H1 (cell line): ENCODE measurements around the gene SYPL1. TPM values are rescaled to one million over a fixed set of nuclear protein-coding genes. Genes with fewer than 3 reads are reported as not detected.

ENCODE experiments used
- CTCF ChIA-PET: fragments of 300-600 bp; sonication (Branson Sonifier 250); formaldehyde crosslinking; loops from one replicate; lab custom pipeline; 2021; ENCODE audit not compliant: partially characterized antibody; lab: Charles Lee
- POLR2A ChIA-PET: fragments of 300-600 bp; sonication (Branson Sonifier 250); formaldehyde crosslinking; loops from one replicate; lab custom pipeline; 2021; ENCODE audit warnings: inconsistent platforms; ENCODE audit not compliant: partially characterized antibody; lab: Charles Lee
- DNase-seq, 2 experiments: peaks; one replicate each; pipeline versions ENCODE4 v3.0.0 to v3.0.0-alpha.2; 2010 to 2022; ENCODE audit warnings: low spot score in 2 of 2, low read depth in 1 of 2, mixed read lengths in 1 of 2
- FAIRE-seq: peaks from 2 replicates; lab custom pipeline; 2011; peaks lifted over from hg19 to GRCh38; lab: Jason Lieb, UNC
- H2AFZ ChIP-seq: 2 replicates; pipeline ENCODE4 v1.8.1; 2012; ENCODE audit warnings: low read length, inconsistent platforms
- H2AK5ac ChIP-seq: 2 replicates; pipeline ENCODE4 v1.6.1; 2013; ENCODE audit warnings: low read depth, low read length
- H2BK120ac ChIP-seq: replicated peaks from 2 replicates; pipeline ENCODE3; 2013; ENCODE audit warnings: low read depth, low read length, inconsistent platforms
- H2BK12ac ChIP-seq: 2 replicates; pipeline ENCODE4 v1.6.1; 2013; ENCODE audit warnings: low read depth, low read length
- H2BK15ac ChIP-seq: 2 replicates; pipeline ENCODE4 v1.6.1; 2013; ENCODE audit warnings: low read length
- H2BK20ac ChIP-seq: 2 replicates; pipeline ENCODE4 v1.6.1; 2013; ENCODE audit warnings: low read length
- H2BK5ac ChIP-seq: 2 replicates; pipeline ENCODE4 v1.6.1; 2013; ENCODE audit warnings: low read depth, low read length
- H3K14ac ChIP-seq: 2 replicates; pipeline ENCODE4 v1.6.1; 2013; ENCODE audit warnings: inconsistent platforms; ENCODE audit not compliant: insufficient read length
- H3K18ac ChIP-seq: 2 replicates; pipeline ENCODE4 v1.6.1; 2013; ENCODE audit warnings: low read length; ENCODE audit errors: extremely low read depth
- H3K23ac ChIP-seq: 2 replicates; pipeline ENCODE4 v1.6.1; 2013; ENCODE audit warnings: inconsistent platforms; ENCODE audit not compliant: insufficient read length
- H3K23me2 ChIP-seq: 2 replicates; pipeline ENCODE4 v1.6.1; 2013; ENCODE audit warnings: low read depth, low read length
- H3K27ac ChIP-seq: 2 replicates; pipeline ENCODE4 v1.6.1; 2011; ENCODE audit warnings: low read depth, low read length, inconsistent platforms
- H3K27me3 ChIP-seq, 4 experiments: replicated peaks in 1 of 4; 1 replicate in 1 of 4; 2 replicates in 3 of 4; pipeline versions ENCODE4 v1.6.1 to v1.8.1; 2011 to 2013; ENCODE audit warnings: low read length in 3 of 4, mild to moderate bottlenecking in 3 of 4, inconsistent platforms in 2 of 4, mixed read lengths in 2 of 4, moderate library complexity in 1 of 4; ENCODE audit not compliant: control insufficient read depth in 3 of 4, insufficient read depth in 3 of 4; ENCODE audit errors: extremely low read depth in 1 of 4
- H3K36me3 ChIP-seq, 4 experiments: 2 replicates each; pipeline versions ENCODE4 v1.6.1 to v1.8.1; 2011 to 2013; ENCODE audit warnings: mild to moderate bottlenecking in 4 of 4, low read length in 3 of 4, moderate library complexity in 2 of 4, control low read depth in 1 of 4, inconsistent platforms in 1 of 4; ENCODE audit not compliant: insufficient read depth in 4 of 4, control insufficient read depth in 2 of 4
- H3K4ac ChIP-seq: replicated peaks from 2 replicates; pipeline ENCODE3; 2013; ENCODE audit warnings: low read length, low read depth, mixed read lengths, inconsistent platforms; ENCODE audit not compliant: insufficient read length
- H3K4me1 ChIP-seq, 4 experiments: replicated peaks in 1 of 4; 1 replicate in 1 of 4; 2 replicates in 3 of 4; pipeline versions ENCODE4 v1.6.1 to v1.8.1; 2011 to 2013; ENCODE audit warnings: low read length in 3 of 4, inconsistent platforms in 2 of 4, mixed read lengths in 1 of 4; ENCODE audit not compliant: insufficient read depth in 4 of 4, control insufficient read depth in 3 of 4
- H3K4me2 ChIP-seq, 2 experiments: 2 replicates each; pipeline versions ENCODE4 v1.6.1 to v1.8.1; 2011 to 2013; ENCODE audit warnings: low read depth in 2 of 2, low read length in 2 of 2, control low read depth in 1 of 2, inconsistent platforms in 1 of 2, mild to moderate bottlenecking in 1 of 2; ENCODE audit not compliant: insufficient read depth in 1 of 2
- H3K4me3 ChIP-seq, 4 experiments: fragments of 200-600, 300-600 bp in 1 of 4; sonication (generic), shearing (Covaris generic), sonication (Bioruptor Twin) in 1 of 4; 2 replicates each; pipeline versions ENCODE4 v1.5.1 to v1.8.1; 2011 to 2016; ENCODE audit warnings: low read length in 4 of 4, low read depth in 3 of 4, control low read depth in 2 of 4, inconsistent platforms in 2 of 4, mild to moderate bottlenecking in 2 of 4, mixed read lengths in 1 of 4, moderate library complexity in 1 of 4; ENCODE audit not compliant: insufficient read depth in 2 of 4; ENCODE audit errors: extremely low read depth in 1 of 4
- H3K56ac ChIP-seq: replicated peaks from 2 replicates; pipeline ENCODE3; 2013; ENCODE audit warnings: low read depth, mild to moderate bottlenecking, mixed read lengths, low read length, inconsistent platforms; ENCODE audit not compliant: insufficient read length
- H3K79me1 ChIP-seq: 2 replicates; pipeline ENCODE4 v1.6.1; 2013; ENCODE audit warnings: low read depth, low read length, control low read depth
- H3K79me2 ChIP-seq, 2 experiments: 2 replicates each; pipeline versions ENCODE4 v1.6.1 to v1.8.1; 2012 to 2013; ENCODE audit warnings: low read length in 2 of 2, mild to moderate bottlenecking in 2 of 2, inconsistent platforms in 1 of 2; ENCODE audit not compliant: insufficient read depth in 2 of 2, control insufficient read depth in 1 of 2
- H3K9ac ChIP-seq, 4 experiments: replicated peaks in 1 of 4; 1 replicate in 1 of 4; 2 replicates in 3 of 4; pipeline versions ENCODE4 v1.6.1 to v1.8.1; 2011 to 2013; ENCODE audit warnings: low read depth in 3 of 4, low read length in 3 of 4, control low read depth in 2 of 4, mild to moderate bottlenecking in 2 of 4, moderate library complexity in 2 of 4, inconsistent platforms in 1 of 4; ENCODE audit errors: extremely low read depth in 1 of 4
- H3K9me3 ChIP-seq, 2 experiments: 2 replicates each; pipeline versions ENCODE4 v1.6.1 to v1.8.1; 2012 to 2013; ENCODE audit warnings: mild to moderate bottlenecking in 2 of 2, moderate library complexity in 2 of 2, control low read depth in 1 of 2, inconsistent platforms in 1 of 2, low read depth in 1 of 2, low read length in 1 of 2, mixed read lengths in 1 of 2; ENCODE audit not compliant: insufficient read depth in 2 of 2
- H4K20me1 ChIP-seq, 2 experiments: replicated peaks in 1 of 2; 2 replicates each; pipeline versions ENCODE3 to v1.8.1; 2011 to 2013; ENCODE audit warnings: inconsistent platforms in 2 of 2, low read length in 2 of 2, mild to moderate bottlenecking in 1 of 2; ENCODE audit not compliant: insufficient read depth in 2 of 2, control insufficient read depth in 1 of 2
- H4K5ac ChIP-seq: 2 replicates; pipeline ENCODE4 v1.6.1; 2013; ENCODE audit warnings: low read length, low read depth, mixed read lengths, inconsistent platforms; ENCODE audit not compliant: insufficient read length
- H4K8ac ChIP-seq: 2 replicates; pipeline ENCODE4 v1.8.0; 2013; ENCODE audit warnings: mild to moderate bottlenecking, moderate library complexity, low read length, inconsistent platforms; ENCODE audit not compliant: insufficient read depth; ENCODE audit errors: extremely low read depth
- H4K91ac ChIP-seq: replicated peaks from 2 replicates; pipeline ENCODE3; 2013; ENCODE audit warnings: low read length, mixed read lengths, inconsistent platforms; ENCODE audit not compliant: insufficient read length
- EZH2 ChIP-seq: fragments of 200-600 bp; sonication (generic); IDR thresholded peaks from 2 replicates; pipeline ENCODE4 v1.7.1; 2012; ENCODE audit warnings: low read depth, mild to moderate bottlenecking, moderate library complexity, low read length, inconsistent platforms; ENCODE audit not compliant: severe bottlenecking
- GABPA ChIP-seq: IDR thresholded peaks from 2 replicates; pipeline ENCODE4 v1.6.1; 2011; ENCODE audit warnings: mild to moderate bottlenecking, low read length, moderate library complexity, borderline replicate concordance; ENCODE audit not compliant: insufficient read depth
- NRF1 ChIP-seq: IDR thresholded peaks from 2 replicates; pipeline ENCODE4 v1.6.1; 2011; ENCODE audit warnings: mild to moderate bottlenecking, low read depth, low read length, improper control_type of control experiment
- POLR2A ChIP-seq, 2 experiments: IDR thresholded peaks; 1 replicate in 1 of 2; 2 replicates in 1 of 2; pipeline ENCODE4 v1.6.1; 2011; ENCODE audit warnings: low read depth in 2 of 2, low read length in 2 of 2, mild to moderate bottlenecking in 2 of 2; ENCODE audit errors: control extremely low read depth in 1 of 2
- POLR2AphosphoS5 ChIP-seq: IDR thresholded peaks from 2 replicates; pipeline ENCODE4 v1.6.1; 2011; ENCODE audit warnings: low read depth, low read length
- RAD21 ChIP-seq, 2 experiments: IDR thresholded peaks in 1 of 2; conservative IDR thresholded peaks in 1 of 2; 2 replicates each; pipeline ENCODE4 v1.6.1; 2011; ENCODE audit warnings: low read depth in 2 of 2, low read length in 2 of 2, improper control_type of control experiment in 1 of 2, inconsistent platforms in 1 of 2, mild to moderate bottlenecking in 1 of 2, moderate library complexity in 1 of 2
- RXRA ChIP-seq: IDR thresholded peaks from 2 replicates; pipeline ENCODE4 v1.6.1; 2011; ENCODE audit warnings: low read depth, mild to moderate bottlenecking, low read length, moderate library complexity; ENCODE audit not compliant: insufficient read depth
- SP2 ChIP-seq: IDR thresholded peaks from 2 replicates; pipeline ENCODE4 v1.6.1; 2012; ENCODE audit warnings: mild to moderate bottlenecking, low read length, inconsistent platforms
- WGBS, 2 experiments: shearing (Covaris generic) in 1 of 2; methylation state at CpG; one replicate each; pipeline versions ENCODE4 v1.1.6 to v1.1.7; 2013 to 2015; ENCODE audit warnings: low lambda C conversion rate in 2 of 2, mixed read lengths in 2 of 2, inconsistent platforms in 1 of 2, low coverage in 1 of 2, missing lambda C conversion rate in 1 of 2; ENCODE audit not compliant: insufficient replicate concordance in 2 of 2, insufficient coverage in 1 of 2, insufficient read length in 1 of 2; ENCODE audit errors: extremely low coverage in 1 of 2, missing lambda C conversion rate in 1 of 2; 5-methylcytosine and 5-hydroxymethylcytosine counted together
- polyA plus RNA-seq, 7 experiments: library from polyadenylated mRNA; depleted of rRNA in 3 of 7; stranded (reverse) in 5 of 7; unstranded in 2 of 7; fragments of >200 nt in 5 of 7; fragments of 200-250 nt in 2 of 7; gene quantifications; 1 replicate in 5 of 7; 2 replicates in 1 of 7; 4 replicates in 1 of 7; pipeline versions ENCODE4 v1.2.1 to v1.2.3, GENCODE V29; 2011 to 2013; ENCODE audit warnings: missing spikeins in 2 of 7, mixed read lengths in 2 of 7
- total RNA-seq: library from RNA; stranded (reverse); fragmentation: NEBNext Ultra II Directional; extraction: Animal tissue kit (Norgen Biotek cat#: 25700); gene quantifications from 2 replicates; pipeline ENCODE4 v1.2.1, GENCODE V29; 2021

SYPL1 gene
- total and polyA plus RNA-seq, 2 of the 8 experiments (the other 6 are each of a cell fraction or from before 2014, with no cell fraction given): 44.9 to 57.7 TPM

DNA sequence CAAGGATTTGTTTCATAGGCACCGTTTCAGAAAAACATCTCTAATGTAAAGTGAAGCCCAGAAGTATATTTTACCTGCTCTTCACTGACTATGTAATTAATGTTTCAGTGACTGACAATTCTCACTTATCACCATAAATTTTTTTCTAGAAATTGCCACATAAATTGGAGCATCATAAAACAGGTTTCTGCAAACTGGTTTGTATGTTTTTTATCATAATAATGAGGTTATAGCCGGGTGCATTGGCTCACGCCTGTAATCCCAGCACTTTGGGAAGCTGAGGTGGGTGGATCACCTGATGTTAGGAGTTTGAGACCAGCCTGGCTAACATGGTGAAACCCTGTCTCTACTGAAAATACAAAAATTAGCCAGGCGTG lies 39.4 kb downstream of the SYPL1 start:
- no peak for DNase-seq
- no peak for FAIRE-seq
- no peak overlapping the region for H3K27ac ChIP-seq
- TF ChIP-seq GABPA: no peak
- TF ChIP-seq EZH2: no peak
- TF ChIP-seq RAD21 (IDR thresholded peaks at IDR 0.05 in 1 of 2, conservative IDR thresholded peaks at IDR 0.05 in 1 of 2; ENCODE audit: low read depth in 2 of 2, low read length in 2 of 2): no peak
- no peak for TF ChIP-seq SP2
- no peak for TF ChIP-seq POLR2AphosphoS5
- no peak for TF ChIP-seq POLR2A (IDR thresholded peaks at IDR 0.05; ENCODE audit: control extremely low read depth in 1 of 2, low read depth in 2 of 2, low read length in 2 of 2)
- TF ChIP-seq NRF1: no peak
- TF ChIP-seq RXRA: no peak
- TF ChIP-seq, all 59 proteins: peak for 0
- H4K5ac ChIP-seq: no peak overlapping the region
- H3K4me3 ChIP-seq: no peak overlapping the region
- POLR2A ChIA-PET: interaction anchor here (3.8 kb wide), 1 partner anchor 10 kb away, joined by 15 read pairs; no protein-coding TSS in a partner anchor
- H2BK120ac ChIP-seq: no peak overlapping the region
- H4K20me1 ChIP-seq: no peaks in the 10 kb centered on the region
- no peaks in the 10 kb centered on the region for H3K79me2 ChIP-seq
- no peak overlapping the region for H2BK5ac ChIP-seq
- H3K79me1 ChIP-seq: no peaks in the 10 kb centered on the region
- peaks cover 0 to 4% (median 2%) of the 10 kb centered on the region in 4 experiments; a peak in 1 of 7 replicates for H3K4me1 ChIP-seq
- H3K4me2 ChIP-seq: no peak overlapping the region
- no peak overlapping the region for H3K9ac ChIP-seq
- H2BK15ac ChIP-seq: no peak overlapping the region
- WGBS, 2 experiments: 83% methylated on average over 4 of the region's 4 CpGs; no CpG with 5 or more reads in 1 of the 2 experiments
- no peaks in the 10 kb centered on the region for H3K27me3 ChIP-seq
- H2AFZ ChIP-seq: no peak overlapping the region
- H4K8ac ChIP-seq: no peak overlapping the region
- H3K18ac ChIP-seq: no peak overlapping the region
- no peak overlapping the region for H3K56ac ChIP-seq
- H2BK20ac ChIP-seq: no peak overlapping the region
- no peak overlapping the region for H4K91ac ChIP-seq
- H2BK12ac ChIP-seq: no peak overlapping the region
- H3K4ac ChIP-seq: no peak overlapping the region
- no peaks in the 10 kb centered on the region for H3K9me3 ChIP-seq
- H3K14ac ChIP-seq: no peak overlapping the region
- no peaks in the 10 kb centered on the region for H3K23me2 ChIP-seq
- no peak overlapping the region for H2AK5ac ChIP-seq
- H3K36me3 ChIP-seq: no peaks in the 10 kb centered on the region
- CTCF ChIA-PET: interaction anchor here (0.7 to 6.2 kb wide), 12 partner anchors 9 to 437 kb away, joined by 3 to 38 read pairs (median 3); no protein-coding TSS in a partner anchor
- H3K23ac ChIP-seq: no peak overlapping the region
